ENCODE results near the gene IFIT1B.
"Not testable (repeated sequence)": the region's sequence is repeated elsewhere in the genome, so short reads cannot be mapped to it uniquely, and the experiment has no call there.

IFIT1B gene

DNA sequence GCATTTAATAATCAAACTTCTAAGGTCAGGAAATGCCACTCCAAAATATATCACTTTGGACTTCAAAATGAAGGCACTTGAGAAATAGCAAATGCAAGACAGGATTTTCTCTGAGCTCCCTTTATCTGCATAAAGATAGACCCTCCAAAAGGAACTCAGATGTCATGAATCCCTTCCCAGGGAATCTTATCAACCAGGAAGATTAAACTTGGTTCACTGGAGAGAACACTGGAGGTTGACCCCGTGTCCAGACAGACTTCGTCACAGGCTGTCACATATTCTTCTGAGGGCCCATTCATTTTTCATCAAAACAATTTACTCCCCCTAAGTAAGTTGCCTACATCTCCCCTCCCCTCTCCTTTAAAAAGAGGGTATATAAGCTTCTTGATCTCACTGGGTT, 28.9 kb upstream of the IFIT1B start:
- DNase-seq: no peak

GRCh38 chr10:89350631-89351315, 27.1 kb upstream of the IFIT1B start:
- not testable (repeated sequence) for DNase-seq

DNA sequence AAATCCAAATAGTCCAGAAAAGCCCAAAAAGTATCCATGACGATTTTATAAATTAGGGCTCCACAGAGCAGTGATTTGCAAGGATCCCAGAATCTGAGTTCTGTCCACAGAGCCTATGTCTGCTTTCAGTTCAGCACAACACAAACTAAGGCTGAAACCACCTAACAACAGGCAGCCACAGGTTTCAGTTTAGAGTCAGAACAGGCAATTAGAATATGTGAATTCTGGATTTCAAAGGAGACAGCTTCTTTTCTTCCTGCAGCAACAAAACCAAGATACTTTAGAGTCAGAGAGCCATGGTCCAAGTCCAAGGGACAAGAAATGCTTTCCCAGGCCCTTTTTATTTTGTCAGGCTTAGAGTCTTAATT, 26.5 kb upstream of the IFIT1B start:
- no peak for DNase-seq

DNA sequence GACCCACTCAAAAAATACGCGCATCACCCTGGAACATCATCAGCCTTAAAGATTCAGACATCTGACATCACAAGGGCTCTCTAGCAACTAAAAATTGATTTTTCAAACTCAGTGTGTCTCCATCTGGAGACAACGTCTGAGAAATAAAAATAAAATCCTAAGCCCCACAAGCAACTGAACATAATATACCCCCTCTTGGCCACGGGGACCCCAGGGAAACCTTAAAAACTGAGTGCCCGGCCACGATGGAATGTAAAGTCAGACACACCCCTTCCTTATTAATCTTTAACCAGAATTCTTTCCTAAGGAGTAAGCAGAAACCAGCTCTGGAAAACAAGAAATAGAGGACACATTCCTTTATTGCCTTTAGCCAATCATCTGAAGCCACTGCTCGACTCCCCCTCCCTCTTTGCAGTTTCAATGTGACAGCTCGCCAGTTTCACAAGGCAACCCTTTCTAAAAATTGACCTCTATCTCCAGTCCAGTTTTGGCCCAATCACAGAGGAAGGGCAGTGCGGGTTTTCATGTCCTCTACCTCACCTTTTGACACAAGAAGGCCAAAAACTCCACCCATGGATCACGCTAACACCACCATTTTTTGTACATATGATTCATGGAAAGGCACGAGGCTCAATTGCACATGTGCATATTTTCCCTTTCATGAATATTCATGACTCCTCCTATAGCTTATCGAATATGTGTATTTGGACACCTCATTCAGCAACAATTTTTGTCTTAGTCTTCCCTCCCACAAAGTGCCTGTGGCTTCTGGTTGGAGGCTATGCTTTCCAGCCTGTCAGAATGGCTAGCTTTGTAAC, 25.9 kb upstream of the IFIT1B start:
- DNase-seq: no peak

DNA sequence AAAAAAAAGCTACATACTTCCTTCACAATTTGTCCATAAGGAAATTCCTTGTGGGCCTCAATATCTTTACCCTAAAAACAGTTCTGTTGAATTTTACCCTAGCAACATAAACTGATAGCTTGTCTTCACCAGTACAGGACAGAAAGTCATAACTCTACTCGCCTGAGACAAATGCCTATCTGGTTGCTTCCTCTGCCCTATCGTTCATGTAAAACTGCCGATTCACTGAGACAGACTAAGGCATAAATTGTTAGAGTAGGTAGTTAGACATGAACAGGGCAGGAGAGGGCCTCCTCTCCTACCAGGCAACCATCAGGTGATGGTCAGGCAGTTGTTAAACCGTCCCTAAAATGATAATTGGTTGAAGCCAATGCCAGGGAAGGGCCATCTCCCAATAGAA, 25.1 kb upstream of the IFIT1B start:
- DNase-seq: no peak

GRCh38 chr10:89355394-89355931, 22.4 kb upstream of the IFIT1B start:
- no peak for DNase-seq

GRCh38 chr10:89357096-89357495, 20.8 kb upstream of the IFIT1B start:
- no peak for DNase-seq

- no peak for DNase-seq
Observed at GRCh38 chr10:89357975-89358374, 19.9 kb upstream of the IFIT1B start.

DNA sequence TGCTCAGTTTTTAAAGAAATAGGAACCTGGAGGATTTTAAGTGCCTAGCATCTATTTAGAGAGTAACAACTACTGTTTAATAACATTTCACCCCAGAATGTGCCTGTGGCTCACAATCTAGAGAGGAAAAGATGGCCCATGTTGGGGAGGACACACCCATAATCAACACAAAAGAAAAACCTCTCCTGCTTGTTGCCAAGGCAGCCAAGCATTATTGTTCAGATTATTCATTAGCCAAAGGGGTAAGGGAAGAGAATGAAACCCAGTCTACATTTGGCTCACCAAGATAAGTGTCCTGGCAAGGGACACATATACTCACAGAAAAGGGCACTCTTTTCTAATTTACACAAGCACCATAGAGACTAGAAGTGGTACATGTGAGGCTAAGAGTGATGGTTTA, 17.7 kb upstream of the IFIT1B start:
- no peak for DNase-seq

- no peak for DNase-seq
Observed at GRCh38 chr10:89362929-89363328, 14.9 kb upstream of the IFIT1B start.

DNA sequence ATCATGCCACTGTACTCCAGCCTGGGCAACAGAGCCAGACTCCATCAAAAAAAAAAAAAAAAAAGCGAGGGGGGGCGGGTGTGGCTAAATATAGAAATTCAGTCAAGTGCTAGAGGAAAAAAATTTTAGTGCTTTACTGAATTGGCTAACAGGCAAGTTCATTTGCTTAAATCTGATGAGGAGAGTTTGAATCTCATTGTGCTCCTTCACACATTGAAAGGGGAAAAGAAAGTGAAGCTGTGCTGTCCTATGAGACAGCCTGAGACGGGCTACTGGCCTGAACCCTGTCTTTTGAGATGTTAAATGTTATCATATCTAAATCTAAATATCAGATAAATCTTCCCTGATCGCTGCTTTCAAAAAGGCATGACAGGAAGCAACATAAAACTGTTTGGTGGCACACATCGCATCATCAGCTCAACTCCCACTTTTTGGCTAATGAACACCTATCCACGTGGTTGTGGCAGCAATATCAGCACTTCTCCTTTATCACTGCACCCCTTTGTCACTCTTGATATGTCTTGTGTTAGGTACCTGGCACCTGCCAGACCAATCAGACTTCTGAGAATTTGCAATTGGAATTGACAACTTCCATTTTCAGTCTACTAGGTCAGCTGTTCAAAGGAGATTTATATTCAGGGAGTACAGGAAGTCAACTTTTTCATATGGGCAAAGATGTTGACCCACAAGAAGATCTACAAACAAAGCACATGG, 14.0 kb upstream of the IFIT1B start:
- DNase-seq: no peak

- no peak for DNase-seq
Observed at GRCh38 chr10:89364531-89364930, 13.3 kb upstream of the IFIT1B start.

DNA sequence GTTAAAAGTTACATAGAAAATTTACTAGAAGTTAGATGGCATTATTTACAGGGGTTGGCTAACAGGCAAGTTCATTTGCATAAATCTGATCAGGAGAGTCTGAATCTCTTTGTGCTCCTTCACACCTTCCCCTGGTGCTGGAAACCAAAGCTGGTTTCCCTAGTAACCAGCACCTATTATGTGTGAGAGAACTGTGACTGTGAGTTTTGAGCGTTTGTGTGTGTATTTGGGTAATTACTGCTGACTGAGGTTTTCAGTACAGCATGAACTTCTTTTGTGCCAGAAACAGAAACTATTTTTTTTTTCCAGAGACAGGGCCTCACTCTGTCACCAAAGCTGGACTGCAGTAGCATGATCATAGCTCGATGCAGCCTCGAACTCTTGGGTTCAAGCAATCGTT, 10.3 kb upstream of the IFIT1B start:
- no peak for DNase-seq

GRCh38 chr10:89368129-89368528, 9.7 kb upstream of the IFIT1B start:
- DNase-seq: no peak

DNA sequence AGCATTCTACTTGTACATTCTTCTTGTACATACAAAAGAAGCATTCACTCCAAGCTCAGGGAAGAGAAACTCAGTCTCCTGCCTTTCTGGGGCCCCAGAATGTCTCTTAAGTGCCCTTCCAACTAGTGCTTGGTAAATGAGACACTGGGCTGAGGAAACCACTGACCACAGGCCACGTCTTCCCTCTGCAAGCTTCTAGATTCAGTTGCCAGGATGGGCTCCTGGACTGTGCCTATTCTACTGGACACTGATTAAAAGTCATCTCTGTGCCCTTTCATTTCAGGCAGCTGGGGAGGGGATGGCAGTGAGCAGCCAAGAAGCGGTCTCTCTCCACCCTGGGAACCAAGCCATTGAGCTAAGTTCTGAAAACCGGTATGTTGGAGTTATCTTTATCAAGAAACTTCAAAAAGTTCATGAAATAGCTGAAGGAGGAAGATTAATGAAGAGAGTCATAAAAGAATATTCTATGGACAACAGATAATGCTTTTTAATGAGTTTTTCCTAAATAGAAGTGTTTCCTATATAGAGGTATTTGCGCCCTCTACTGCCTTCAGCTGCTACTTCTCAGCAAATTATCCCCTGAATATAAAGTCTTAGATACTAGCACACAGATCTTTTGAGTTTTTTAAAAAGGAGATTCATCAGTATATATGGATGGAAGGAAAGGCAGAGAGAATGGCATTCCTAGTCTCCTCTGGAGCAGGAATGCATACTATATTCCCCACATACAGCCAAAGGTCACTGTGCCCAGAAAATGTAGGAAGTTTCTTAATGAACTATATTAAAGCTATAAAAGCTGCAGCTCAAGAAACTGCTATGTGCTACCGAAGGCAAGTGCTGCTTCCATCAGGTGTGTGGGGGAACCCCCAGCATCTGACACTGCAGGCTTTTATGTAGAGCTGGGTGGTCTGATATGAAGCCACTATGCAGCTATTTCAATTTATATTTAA, 8.4 kb upstream of the IFIT1B start:
- no peak for DNase-seq

- no peak for DNase-seq
Observed at GRCh38 chr10:89371079-89371478, 6.8 kb upstream of the IFIT1B start.

GRCh38 chr10:89371987-89372386, 5.9 kb upstream of the IFIT1B start:
- DNase-seq: no peak

- DNase-seq: no peak
Observed at GRCh38 chr10:89373916-89374711, 3.7 kb upstream of the IFIT1B start.

DNA sequence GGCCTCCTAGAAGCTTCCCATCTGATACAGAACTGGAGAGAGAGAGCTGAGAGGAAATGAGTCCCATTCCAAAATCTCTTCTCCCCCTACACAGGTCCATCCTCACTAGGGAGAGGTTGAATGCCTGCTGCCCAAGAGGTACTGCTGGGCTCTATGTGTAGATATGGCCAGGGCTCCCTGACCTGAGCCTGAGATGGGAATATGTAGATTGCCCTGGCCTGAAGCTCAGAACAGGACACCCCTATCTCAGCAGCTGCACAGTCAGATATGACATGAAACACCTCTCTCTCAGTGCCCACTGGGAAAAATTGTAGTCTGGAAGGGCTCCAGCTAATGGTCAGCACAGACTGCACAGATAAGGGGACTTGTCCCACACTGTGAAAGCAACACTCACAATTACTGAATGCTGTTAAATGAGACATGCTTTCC, 3.1 kb upstream of the IFIT1B start:
- DNase-seq: no peak

GRCh38 chr10:89379103-89379502, 1.2 kb downstream of the IFIT1B start:
- no peak for DNase-seq

DNA sequence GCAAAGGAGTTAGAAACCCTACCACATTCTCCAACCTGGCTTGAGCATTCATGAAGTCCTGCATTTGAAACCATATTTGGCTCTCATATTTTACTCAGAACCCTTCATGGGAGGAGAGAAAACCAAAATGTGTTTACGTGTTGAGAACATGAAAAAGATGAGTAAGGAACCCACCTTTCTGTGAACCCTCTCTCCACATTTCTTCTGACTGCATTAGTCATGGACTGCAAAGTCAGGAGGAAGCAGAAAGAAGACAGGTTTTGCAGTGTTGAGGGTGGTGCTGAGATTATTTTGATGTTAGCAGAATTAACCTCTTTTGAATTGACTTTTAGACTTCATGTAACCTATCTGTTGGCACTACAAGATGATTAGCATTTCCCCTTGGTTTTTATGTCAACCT, 4.9 kb downstream of the IFIT1B start:
- DNase-seq: no peak

Data from activated T-cell treated with anti-CD3 and anti-CD28 coated beads, Interleukin-2, amount 50 U/mL, for 1 hour (primary cell).